Measurements from ENCODE around the gene AAK1. TPM values are rescaled to one million over a fixed set of nuclear protein-coding genes. Genes with fewer than 3 reads are reported as not detected.
"Not testable (repeated sequence)": the region's sequence is repeated elsewhere in the genome, so short reads cannot be mapped to it uniquely, and the experiment has no call there.

The AAK1 gene
- polyA plus RNA-seq, 1 donor from 2014 or later: 26.7 TPM

DNA sequence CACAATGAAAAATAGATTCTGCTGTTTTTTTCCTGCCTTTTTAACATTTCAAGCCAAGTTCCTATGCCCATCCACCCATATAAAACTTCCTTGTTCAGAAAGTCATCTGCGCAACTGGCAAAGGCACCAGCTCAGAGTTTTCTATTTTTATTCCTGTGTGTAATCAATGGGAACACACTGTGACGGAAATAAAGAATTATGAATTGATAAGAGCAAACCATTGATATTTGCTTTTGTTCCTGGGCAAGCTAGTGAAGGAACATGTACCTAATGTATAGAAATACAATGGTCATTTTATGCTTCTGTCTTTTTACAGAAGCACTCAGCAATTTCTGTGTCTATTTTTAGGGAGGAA lies 30.8 kb upstream of the AAK1 start:
- no peak overlapping the region for H2AFZ ChIP-seq (ENCODE audit: low read depth, low read length)
- no peaks in the 10 kb centered on the region for H3K27me3 ChIP-seq (ENCODE audit: insufficient read depth, low read depth, low read length)
- no peaks in the 10 kb centered on the region for H3K79me2 ChIP-seq (replicated peaks; ENCODE audit: insufficient read depth, low read length)
- H3F3A ChIP-seq (ENCODE audit: insufficient read depth, low read length, poor library complexity, severe bottlenecking): no peaks in the 10 kb centered on the region
- H3K4me3 ChIP-seq (ENCODE audit: low read length): no peak overlapping the region
- no peak overlapping the region for H3K4me2 ChIP-seq (ENCODE audit: low read length)
- no peaks in the 10 kb centered on the region for H3K9me3 ChIP-seq (ENCODE audit: low read length)
- no peaks in the 10 kb centered on the region for H3K36me3 ChIP-seq (ENCODE audit: insufficient read depth, low read length)
- no peaks in the 10 kb centered on the region for H4K20me1 ChIP-seq (ENCODE audit: insufficient read depth)
- no peak overlapping the region for H3K9ac ChIP-seq (ENCODE audit: low read length)
- H3K27ac ChIP-seq (ENCODE audit: low read length): no peak overlapping the region
- TF ChIP-seq MXI1 (conservative IDR thresholded peaks at IDR 0.05; ENCODE audit: poor library complexity, severe bottlenecking): no peak
- no peak for TF ChIP-seq RAD21 (conservative IDR thresholded peaks at IDR 0.05)
- no peak for TF ChIP-seq TAF1 (IDR thresholded peaks at IDR 0.05; ENCODE audit: low read depth)
- TF ChIP-seq, protein P1, sequence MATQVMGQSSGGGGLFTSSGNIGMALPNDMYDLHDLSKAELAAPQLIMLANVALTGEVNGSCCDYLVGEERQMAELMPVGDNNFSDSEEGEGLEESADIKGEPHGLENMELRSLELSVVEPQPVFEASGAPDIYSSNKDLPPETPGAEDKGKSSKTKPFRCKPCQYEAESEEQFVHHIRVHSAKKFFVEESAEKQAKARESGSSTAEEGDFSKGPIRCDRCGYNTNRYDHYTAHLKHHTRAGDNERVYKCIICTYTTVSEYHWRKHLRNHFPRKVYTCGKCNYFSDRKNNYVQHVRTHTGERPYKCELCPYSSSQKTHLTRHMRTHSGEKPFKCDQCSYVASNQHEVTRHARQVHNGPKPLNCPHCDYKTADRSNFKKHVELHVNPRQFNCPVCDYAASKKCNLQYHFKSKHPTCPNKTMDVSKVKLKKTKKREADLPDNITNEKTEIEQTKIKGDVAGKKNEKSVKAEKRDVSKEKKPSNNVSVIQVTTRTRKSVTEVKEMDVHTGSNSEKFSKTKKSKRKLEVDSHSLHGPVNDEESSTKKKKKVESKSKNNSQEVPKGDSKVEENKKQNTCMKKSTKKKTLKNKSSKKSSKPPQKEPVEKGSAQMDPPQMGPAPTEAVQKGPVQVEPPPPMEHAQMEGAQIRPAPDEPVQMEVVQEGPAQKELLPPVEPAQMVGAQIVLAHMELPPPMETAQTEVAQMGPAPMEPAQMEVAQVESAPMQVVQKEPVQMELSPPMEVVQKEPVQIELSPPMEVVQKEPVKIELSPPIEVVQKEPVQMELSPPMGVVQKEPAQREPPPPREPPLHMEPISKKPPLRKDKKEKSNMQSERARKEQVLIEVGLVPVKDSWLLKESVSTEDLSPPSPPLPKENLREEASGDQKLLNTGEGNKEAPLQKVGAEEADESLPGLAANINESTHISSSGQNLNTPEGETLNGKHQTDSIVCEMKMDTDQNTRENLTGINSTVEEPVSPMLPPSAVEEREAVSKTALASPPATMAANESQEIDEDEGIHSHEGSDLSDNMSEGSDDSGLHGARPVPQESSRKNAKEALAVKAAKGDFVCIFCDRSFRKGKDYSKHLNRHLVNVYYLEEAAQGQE (IDR thresholded peaks at IDR 0.05; ENCODE audit: borderline replicate concordance): no peak
- TF ChIP-seq POLR2AphosphoS5 (IDR thresholded peaks at IDR 0.05): no peak
- TF ChIP-seq EZH2 (IDR thresholded peaks at IDR 0.05; ENCODE audit: borderline replicate concordance, insufficient read depth, low read length, poor library complexity, severe bottlenecking): no peak
- TF ChIP-seq, protein P2, sequence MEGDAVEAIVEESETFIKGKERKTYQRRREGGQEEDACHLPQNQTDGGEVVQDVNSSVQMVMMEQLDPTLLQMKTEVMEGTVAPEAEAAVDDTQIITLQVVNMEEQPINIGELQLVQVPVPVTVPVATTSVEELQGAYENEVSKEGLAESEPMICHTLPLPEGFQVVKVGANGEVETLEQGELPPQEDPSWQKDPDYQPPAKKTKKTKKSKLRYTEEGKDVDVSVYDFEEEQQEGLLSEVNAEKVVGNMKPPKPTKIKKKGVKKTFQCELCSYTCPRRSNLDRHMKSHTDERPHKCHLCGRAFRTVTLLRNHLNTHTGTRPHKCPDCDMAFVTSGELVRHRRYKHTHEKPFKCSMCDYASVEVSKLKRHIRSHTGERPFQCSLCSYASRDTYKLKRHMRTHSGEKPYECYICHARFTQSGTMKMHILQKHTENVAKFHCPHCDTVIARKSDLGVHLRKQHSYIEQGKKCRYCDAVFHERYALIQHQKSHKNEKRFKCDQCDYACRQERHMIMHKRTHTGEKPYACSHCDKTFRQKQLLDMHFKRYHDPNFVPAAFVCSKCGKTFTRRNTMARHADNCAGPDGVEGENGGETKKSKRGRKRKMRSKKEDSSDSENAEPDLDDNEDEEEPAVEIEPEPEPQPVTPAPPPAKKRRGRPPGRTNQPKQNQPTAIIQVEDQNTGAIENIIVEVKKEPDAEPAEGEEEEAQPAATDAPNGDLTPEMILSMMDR (IDR thresholded peaks at IDR 0.05; ENCODE audit: poor library complexity, severe bottlenecking): no peak
- TF ChIP-seq SMC3 (conservative IDR thresholded peaks at IDR 0.05; ENCODE audit: poor library complexity): no peak
- no peak for TF ChIP-seq EP300 (conservative IDR thresholded peaks at IDR 0.05; ENCODE audit: poor library complexity, severe bottlenecking)
- H3K9me2 ChIP-seq (ENCODE audit: insufficient read depth, low read length): no peaks in the 10 kb centered on the region

DNA sequence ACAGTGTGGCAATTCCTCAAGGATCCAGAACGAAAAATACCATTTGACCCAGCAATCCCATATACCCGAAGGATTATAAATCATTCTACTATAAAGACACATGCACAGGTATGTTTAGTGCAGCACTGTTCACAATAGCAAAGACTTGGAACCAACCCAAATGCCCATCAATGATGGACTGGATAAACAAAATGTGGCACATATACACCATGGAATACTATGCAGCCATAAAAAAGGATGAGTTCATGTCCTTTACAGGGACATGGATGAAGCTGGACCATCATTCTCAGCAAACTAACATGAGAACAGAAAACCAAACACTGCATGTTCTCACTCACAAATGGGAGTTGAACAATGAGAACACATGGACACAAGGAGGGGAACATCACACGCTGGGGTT lies 29.6 kb upstream of the AAK1 start:
- not testable (repeated sequence) for H3K4me2 ChIP-seq (ENCODE audit: low read length); H3K4me3 ChIP-seq (ENCODE audit: low read length); H3K79me2 ChIP-seq (replicated peaks; ENCODE audit: insufficient read depth, low read length); H3K9me3 ChIP-seq (ENCODE audit: low read length); H4K20me1 ChIP-seq (ENCODE audit: insufficient read depth); H3K27ac ChIP-seq (ENCODE audit: low read length); H3F3A ChIP-seq (ENCODE audit: insufficient read depth, low read length, poor library complexity, severe bottlenecking); H3K9me2 ChIP-seq (ENCODE audit: insufficient read depth, low read length); H3K27me3 ChIP-seq (ENCODE audit: insufficient read depth, low read depth, low read length); H3K36me3 ChIP-seq (ENCODE audit: insufficient read depth, low read length); H2AFZ ChIP-seq (ENCODE audit: low read depth, low read length); H3K9ac ChIP-seq (ENCODE audit: low read length)

DNA sequence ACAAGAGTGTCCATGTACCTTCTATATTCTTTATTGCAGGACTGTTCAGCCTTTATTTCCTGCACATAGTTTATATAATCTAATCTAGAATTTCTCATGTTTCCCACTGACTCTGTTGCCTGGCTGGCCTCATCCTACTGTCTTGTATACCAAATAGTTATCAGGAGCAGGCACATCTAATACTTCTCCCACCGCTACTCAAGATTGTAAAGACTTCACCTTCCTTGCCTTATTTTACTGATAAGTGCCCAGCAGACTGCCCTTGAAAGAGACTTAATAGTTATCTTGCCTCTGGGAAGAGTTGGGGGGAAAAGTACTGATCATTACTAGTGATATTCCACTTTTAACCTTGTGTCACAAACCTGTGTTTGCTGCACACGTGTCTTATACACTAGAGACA lies 26.1 kb upstream of the AAK1 start:
- Histone ChIP-seq H2AFZ (ENCODE audit: low read depth, low read length) (no peak overlapping the region), H3K36me3 (ENCODE audit: insufficient read depth, low read length) (no peaks in the 10 kb centered on the region), H3K9me3 (ENCODE audit: low read length) (no peaks in the 10 kb centered on the region), H4K20me1 (ENCODE audit: insufficient read depth) (no peaks in the 10 kb centered on the region), H3K27me3 (ENCODE audit: insufficient read depth, low read depth, low read length) (no peaks in the 10 kb centered on the region), H3F3A (ENCODE audit: insufficient read depth, low read length, poor library complexity, severe bottlenecking) (no peaks in the 10 kb centered on the region), H3K9ac (ENCODE audit: low read length) (no peak overlapping the region), H3K4me3 (ENCODE audit: low read length) (no peak overlapping the region), H3K4me2 (ENCODE audit: low read length) (no peak overlapping the region), H3K79me2 (replicated peaks; ENCODE audit: insufficient read depth, low read length) (no peaks in the 10 kb centered on the region), H3K27ac (ENCODE audit: low read length) (no peak overlapping the region), H3K9me2 (ENCODE audit: insufficient read depth, low read length) (no peaks in the 10 kb centered on the region)
- TF ChIP-seq TAF1 (IDR thresholded peaks at IDR 0.05; ENCODE audit: low read depth) (no peak), SMC3 (conservative IDR thresholded peaks at IDR 0.05; ENCODE audit: poor library complexity) (no peak), POLR2AphosphoS5 (IDR thresholded peaks at IDR 0.05) (no peak), EZH2 (IDR thresholded peaks at IDR 0.05; ENCODE audit: borderline replicate concordance, insufficient read depth, low read length, poor library complexity, severe bottlenecking) (no peak)

Data from neural cell (in vitro differentiated cells).